ENCODE results near the gene CCDC167.

DNA sequence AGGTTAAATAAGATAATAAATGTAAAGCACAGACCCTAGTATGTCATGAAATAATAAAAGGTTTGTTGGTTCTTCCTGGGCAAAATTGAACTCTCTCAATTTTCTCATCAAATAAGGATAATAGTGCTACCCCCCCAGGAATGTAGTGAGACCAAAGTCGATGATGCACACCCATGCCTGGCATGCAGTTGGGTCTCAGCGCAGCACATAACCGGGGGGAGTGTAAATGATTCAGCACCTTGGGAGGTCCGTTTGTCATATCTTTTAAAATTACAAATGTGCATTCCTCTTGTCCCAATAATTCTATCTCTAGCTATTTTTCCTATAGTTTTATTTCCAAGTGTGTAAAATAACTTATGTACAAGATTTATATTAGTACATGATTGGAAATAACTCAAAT lies 31.3 kb upstream of the CCDC167 start:
- TF ChIP-seq CTCF (IDR thresholded peaks at IDR 0.05 in 2 of 3, conservative IDR thresholded peaks at IDR 0.05 in 1 of 3; ENCODE audit: borderline replicate concordance in 1 of 3, insufficient read depth in 1 of 3, low read depth in 2 of 3, low read length in 2 of 3) (no peak), POLR2A (IDR thresholded peaks at IDR 0.05; ENCODE audit: borderline replicate concordance, extremely low read depth, insufficient read depth, insufficient read length) (no peak), ZFX (IDR thresholded peaks at IDR 0.05) (no peak), EZH2phosphoT487 (IDR thresholded peaks at IDR 0.05; ENCODE audit: borderline replicate concordance) (no peak), MAX (IDR thresholded peaks at IDR 0.05) (no peak), RAD21 (IDR thresholded peaks at IDR 0.05; ENCODE audit: low read depth) (no peak), SRF (IDR thresholded peaks at IDR 0.05; ENCODE audit: low read depth) (no peak), TCF7L2 (IDR thresholded peaks at IDR 0.05; ENCODE audit: borderline replicate concordance, extremely low read depth, insufficient read depth, insufficient read length) (no peak), YY1 (IDR thresholded peaks at IDR 0.05; ENCODE audit: extremely low read depth, insufficient replicate concordance, low read depth, low read length) (no peak), CBX3 (IDR thresholded peaks at IDR 0.05; ENCODE audit: low read depth) (no peak), ELF1 (IDR thresholded peaks at IDR 0.05; ENCODE audit: borderline replicate concordance, low read depth) (no peak), SIN3A (IDR thresholded peaks at IDR 0.05; ENCODE audit: low read depth) (no peak), FOSL1 (IDR thresholded peaks at IDR 0.05; ENCODE audit: low read depth) (no peak)
- TF ChIP-seq, protein P1, sequence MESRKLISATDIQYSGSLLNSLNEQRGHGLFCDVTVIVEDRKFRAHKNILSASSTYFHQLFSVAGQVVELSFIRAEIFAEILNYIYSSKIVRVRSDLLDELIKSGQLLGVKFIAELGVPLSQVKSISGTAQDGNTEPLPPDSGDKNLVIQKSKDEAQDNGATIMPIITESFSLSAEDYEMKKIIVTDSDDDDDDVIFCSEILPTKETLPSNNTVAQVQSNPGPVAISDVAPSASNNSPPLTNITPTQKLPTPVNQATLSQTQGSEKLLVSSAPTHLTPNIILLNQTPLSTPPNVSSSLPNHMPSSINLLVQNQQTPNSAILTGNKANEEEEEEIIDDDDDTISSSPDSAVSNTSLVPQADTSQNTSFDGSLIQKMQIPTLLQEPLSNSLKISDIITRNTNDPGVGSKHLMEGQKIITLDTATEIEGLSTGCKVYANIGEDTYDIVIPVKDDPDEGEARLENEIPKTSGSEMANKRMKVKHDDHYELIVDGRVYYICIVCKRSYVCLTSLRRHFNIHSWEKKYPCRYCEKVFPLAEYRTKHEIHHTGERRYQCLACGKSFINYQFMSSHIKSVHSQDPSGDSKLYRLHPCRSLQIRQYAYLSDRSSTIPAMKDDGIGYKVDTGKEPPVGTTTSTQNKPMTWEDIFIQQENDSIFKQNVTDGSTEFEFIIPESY (IDR thresholded peaks at IDR 0.05; ENCODE audit: extremely low read depth, insufficient replicate concordance, low read length) = no peak
